SK-N-MC (cell line): ENCODE data around the gene SMARCD3.

Experiments
- EZH2 ChIP-seq: fragments of 200-600 bp; sonication (generic); IDR thresholded peaks from one replicate; pipeline ENCODE4 v1.6.1; 2017; ENCODE audit warnings: antibody characterized with exemption
- POLR2AphosphoS5 ChIP-seq: IDR thresholded peaks from 2 replicates; pipeline ENCODE4 v1.6.1; 2012; ENCODE audit warnings: mild to moderate bottlenecking, low read depth, low read length, borderline replicate concordance

GRCh38 chr7:151209588-151209987 is 38.9 kb downstream of the SMARCD3 start:
- TF ChIP-seq EZH2: no peak
- TF ChIP-seq POLR2AphosphoS5: no peak
